Cardiac septum (tissue), 1 donor: ENCODE data around the gene PALM. TPM values are rescaled to one million over a fixed set of nuclear protein-coding genes. Genes with fewer than 3 reads are reported as not detected.
"Not testable (repeated sequence)": the region's sequence is repeated elsewhere in the genome, so short reads cannot be mapped to it uniquely, and the experiment has no call there.

Experiments
- DNase-seq: peaks from one replicate; pipeline ENCODE4 v3.0.0-alpha.2; 2020; ENCODE audit warnings: low spot score
- intact Hi-C: fragments of 100-400 bp; cut with DNase I; formaldehyde crosslinking; loops from one replicate; pipeline ENCODE4 v1.14.0; 2022
- total RNA-seq: library from RNA; stranded (reverse); fragmentation: NEBNext Ultra II Directional; extraction: Animal tissue kit (Norgen Biotek cat#: 25700); gene quantifications from one replicate; pipeline ENCODE4 v1.2.1, GENCODE V29; 2021
- donor health status: DM: no; HTN: no; CAD: no.

The PALM gene
- total RNA-seq, 1 donor from 2014 or later, result 18.9 TPM

- intact Hi-C loops, DNase-seq: not testable (repeated sequence)
Observed at GRCh38 chr19:699885-700284, 8.8 kb upstream of the PALM start.

GRCh38 chr19:702847-703246 lies 5.9 kb upstream of the PALM start:
- intact Hi-C loops, DNase-seq: not testable (repeated sequence)

- no peak for DNase-seq
- intact Hi-C loops, result no loop called here
Observed at GRCh38 chr19:703329-703650, 5.4 kb upstream of the PALM start.

GRCh38 chr19:703651-704446 lies 4.9 kb upstream of the PALM start:
- intact Hi-C loops, result no loop called here
- DNase-seq, result peak; percentile 94

- no peak for DNase-seq
- intact Hi-C loops, result no loop called here
Observed at GRCh38 chr19:704447-704741, 4.3 kb upstream of the PALM start.

GRCh38 chr19:709196-709964 lies 645 bp downstream of the PALM start:
- intact Hi-C loops, result no loop called here
- no peak for DNase-seq

GRCh38 chr19:709965-710571 lies 1.3 kb downstream of the PALM start:
- intact Hi-C loops, result no loop called here
- DNase-seq, result no peak

- intact Hi-C loops, result no loop called here
- DNase-seq, result no peak
Observed at GRCh38 chr19:710767-711166, 2.0 kb downstream of the PALM start.

GRCh38 chr19:711254-711653 lies 2.5 kb downstream of the PALM start:
- DNase-seq, result no peak
- intact Hi-C loops, result no loop called here

- intact Hi-C loops, result no loop called here
- no peak for DNase-seq
Observed at GRCh38 chr19:715347-715746, 6.6 kb downstream of the PALM start.

- DNase-seq, result no peak
- intact Hi-C loops, result no loop called here
Observed at GRCh38 chr19:718251-718951, 9.7 kb downstream of the PALM start.

- intact Hi-C loops, result no loop called here
- DNase-seq, result no peak
Observed at GRCh38 chr19:718991-719512, 10.3 kb downstream of the PALM start.

GRCh38 chr19:719636-720344 lies 11.1 kb downstream of the PALM start:
- intact Hi-C loops, result no loop called here
- DNase-seq, result no peak

GRCh38 chr19:720345-721160 lies 11.8 kb downstream of the PALM start:
- intact Hi-C loops, result no loop called here
- DNase-seq, result no peak

GRCh38 chr19:722553-723101 lies 13.9 kb downstream of the PALM start:
- intact Hi-C loops, result no loop called here
- no peak for DNase-seq

- intact Hi-C loops, result no loop called here
- DNase-seq, result no peak
Observed at GRCh38 chr19:723247-723646, 14.5 kb downstream of the PALM start.

GRCh38 chr19:723714-724113 lies 15.0 kb downstream of the PALM start:
- DNase-seq, result no peak
- intact Hi-C loops, result no loop called here

- intact Hi-C loops, result no loop called here
- DNase-seq, result no peak
Observed at GRCh38 chr19:725461-726089, 16.8 kb downstream of the PALM start.
